Measurements from ENCODE around the gene ANKRD17.
A peak's percentile ranks its signal among the peaks of the same experiment; 100 is the strongest.

ANKRD17 gene

DNA sequence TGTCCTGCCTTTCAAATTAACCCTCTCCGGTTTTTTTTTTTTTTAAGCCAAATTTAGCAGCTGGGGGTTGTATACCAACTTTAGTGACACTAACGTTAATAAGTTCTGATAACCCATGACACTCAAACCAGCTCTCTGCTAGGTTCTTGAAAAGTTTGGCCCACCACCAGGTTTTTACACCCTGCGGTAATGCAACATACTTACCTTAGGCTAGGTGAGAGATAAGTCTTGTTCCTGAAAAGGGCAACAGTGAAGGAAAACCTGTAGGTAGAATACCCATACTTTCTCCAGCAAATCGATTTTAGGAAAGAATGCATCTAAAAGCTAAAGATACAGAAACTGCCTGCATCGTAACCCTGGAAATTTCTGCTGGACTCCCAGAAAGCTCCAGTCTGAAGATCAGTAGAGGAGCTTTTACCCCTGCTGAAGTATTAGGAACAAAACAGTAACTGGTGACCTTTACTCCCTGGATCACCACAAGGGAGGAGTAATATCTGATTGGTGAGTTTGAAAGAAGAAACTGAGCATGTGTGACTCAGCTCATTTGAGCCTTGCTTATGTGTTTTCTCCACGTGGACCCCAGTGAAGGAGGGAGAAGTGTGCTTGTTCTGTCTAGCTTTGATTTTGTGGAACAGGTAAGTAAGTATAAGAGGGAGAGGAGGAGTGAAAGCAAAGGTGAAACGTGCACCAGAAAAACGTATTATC is 154.6 kb downstream of the ANKRD17 start:
- no peak for DNase-seq

DNA sequence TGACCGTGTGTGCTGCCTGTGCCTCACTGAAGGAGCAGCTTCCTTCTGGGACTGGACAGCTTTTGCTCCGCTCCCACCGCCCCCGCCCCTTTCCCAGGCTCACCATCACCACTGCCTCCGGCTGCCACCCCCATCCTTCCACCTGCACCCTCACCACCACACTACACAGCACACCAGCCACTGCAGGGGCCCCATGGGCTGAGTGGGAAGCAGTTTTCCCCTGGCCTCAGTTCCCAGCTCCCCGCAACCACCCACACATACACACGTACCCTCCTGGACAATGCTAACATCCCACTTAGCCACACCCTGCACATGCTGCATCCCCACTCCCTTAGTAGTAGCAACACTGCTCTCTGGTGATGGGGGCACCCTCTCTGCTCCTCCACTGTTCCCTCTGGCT is 159.5 kb downstream of the ANKRD17 start:
- DNase-seq: no peak

DNA sequence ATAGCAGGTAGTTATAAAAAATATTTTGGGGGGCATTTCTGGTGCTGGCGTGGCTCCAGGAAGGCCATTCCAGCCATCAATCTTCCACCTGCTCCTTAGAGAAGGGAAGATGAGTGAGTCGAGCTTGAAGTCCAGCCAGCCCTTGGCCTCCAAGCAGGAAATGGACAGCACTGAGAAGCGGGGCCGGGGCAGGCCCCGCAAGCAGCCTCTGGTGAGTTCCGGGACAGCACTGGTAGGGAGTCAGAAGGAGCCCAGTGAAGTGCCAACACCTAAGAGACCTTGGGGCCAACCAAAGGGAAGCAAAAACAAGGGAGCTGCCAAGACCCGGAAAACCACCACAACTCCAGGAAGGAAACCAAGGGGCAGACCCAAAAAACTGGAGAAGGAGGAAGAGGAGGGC is 159.9 kb downstream of the ANKRD17 start:
- DNase-seq: no peak

DNA sequence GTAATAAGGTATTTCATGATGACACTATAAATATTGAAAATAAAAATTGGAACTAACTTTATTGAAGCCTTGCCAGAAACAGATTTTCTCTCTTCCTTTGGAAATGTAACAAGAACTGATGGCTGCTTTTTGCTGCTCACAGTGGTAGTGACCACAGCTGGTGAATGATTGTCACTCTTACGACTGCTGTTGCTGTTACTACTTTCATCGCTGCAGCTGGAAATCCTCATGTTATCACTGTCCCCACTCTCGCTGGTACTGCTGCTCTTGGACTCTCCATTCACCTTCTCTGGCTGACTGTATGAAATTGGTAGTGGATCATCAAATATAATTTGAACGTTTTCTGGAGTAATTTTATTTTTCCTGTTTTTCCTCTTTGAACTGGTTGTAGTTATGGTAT is 160.6 kb downstream of the ANKRD17 start:
- no peak for DNase-seq

DNA sequence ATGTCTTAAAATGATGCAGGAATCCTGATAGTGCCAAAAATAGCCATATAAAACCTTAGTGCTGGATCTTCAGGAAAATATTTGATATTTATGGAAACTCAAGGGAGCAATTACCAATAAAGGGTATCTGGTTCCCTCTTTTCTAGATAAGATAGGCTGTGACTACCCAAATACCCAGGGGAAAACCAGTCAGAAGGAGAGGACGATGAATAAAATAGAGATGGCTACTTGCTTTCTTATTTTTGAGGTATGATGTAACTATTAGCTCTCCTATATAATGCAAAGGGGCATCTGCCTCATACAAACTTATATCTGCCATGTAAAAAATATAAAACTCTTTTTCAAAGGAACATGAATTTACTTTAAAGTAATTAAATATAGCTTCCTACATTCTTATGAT is 165.7 kb downstream of the ANKRD17 start:
- DNase-seq: no peak

DNA sequence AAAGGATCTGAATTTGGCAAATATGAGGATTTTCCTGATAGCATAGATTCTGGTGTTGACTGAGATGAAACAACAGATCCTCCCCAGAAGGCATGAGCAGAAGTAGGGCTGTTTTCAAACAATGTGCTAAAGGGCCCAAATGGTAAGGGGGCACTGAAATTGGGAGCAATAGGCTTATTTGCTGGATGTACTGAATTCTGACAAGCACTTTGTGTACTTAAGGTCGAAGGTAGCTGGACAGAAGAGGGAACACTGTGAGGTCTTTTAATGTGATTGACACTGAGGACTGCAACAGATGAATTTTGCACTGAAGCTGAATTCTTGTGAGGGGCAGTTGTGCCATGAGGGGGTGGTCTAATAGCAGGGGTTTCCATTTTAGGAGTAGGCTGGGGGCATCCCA is 167.9 kb downstream of the ANKRD17 start:
- DNase-seq: no peak

DNA sequence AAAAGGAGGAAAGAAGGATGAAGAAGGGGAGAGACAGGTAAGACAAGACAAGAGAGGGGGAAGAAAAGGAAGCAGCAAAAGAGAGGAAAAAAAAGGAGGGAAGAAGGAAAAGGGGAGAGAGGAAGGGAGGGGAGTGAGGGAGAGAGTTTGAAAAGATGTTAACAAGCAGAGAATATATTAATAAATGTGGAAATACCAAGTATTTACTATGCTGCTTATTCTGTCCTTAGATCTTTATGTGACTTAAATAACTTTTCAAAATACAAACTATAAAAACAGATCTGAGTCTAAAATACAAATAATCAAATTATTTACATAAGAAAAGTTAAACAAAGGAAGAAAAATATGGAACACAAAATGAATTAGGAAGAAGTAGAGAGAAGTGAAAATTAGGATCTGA is 170.7 kb downstream of the ANKRD17 start:
- no peak for DNase-seq

DNA sequence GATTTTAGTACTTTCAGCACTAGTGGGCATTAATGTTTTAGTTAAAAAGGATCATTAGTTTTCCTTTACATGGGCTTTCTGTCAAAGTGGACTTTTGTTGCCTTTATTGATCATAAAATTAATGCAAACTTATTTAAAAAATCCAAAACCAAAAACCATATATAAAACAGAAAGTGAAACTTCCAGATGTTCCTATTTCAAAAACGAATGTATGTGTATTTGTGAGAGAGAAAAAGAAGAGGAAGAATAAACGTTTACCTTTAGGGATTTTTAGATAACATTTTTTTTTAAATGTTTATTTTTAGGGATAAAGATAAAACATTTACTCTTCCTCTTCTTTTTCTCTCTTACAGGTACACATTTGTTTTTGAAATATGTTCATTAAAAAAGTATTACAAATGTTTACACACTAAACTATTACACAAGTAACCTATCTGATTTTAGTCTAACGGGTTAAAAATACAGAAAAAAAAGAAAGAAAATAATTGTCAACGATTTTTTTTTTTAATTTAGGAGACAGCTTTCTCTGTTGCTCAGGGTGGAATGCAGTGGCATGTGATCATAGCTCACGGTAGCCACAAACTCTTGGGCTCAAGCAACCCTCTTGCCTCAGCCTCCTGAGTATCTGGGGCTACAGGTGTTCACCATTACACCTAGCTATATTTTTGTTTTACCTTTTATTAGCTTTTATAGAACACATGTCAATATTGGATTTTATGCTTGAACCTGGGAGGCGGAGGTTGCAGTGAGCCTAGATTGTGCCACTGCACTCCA is 172.3 kb downstream of the ANKRD17 start:
- no peak for DNase-seq

DNA sequence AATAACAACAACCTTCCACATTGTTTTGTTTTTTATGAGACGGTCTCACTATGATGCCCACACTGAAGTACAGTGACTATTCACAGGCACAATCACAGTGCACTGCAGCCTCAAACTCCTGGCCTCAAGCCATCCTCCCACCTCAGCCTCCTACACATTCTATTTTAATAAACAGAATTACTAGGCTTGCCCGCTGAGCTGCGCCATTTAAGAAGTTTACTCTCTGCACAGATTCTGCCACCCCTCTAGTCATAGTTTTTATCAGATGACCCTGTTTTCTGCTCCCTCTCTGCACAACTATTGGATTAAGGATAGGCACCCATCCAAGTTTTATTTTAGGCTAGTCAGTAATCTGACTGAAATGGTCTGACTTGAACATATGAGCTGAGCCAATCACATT is 177.8 kb downstream of the ANKRD17 start:
- DNase-seq: no peak

DNA sequence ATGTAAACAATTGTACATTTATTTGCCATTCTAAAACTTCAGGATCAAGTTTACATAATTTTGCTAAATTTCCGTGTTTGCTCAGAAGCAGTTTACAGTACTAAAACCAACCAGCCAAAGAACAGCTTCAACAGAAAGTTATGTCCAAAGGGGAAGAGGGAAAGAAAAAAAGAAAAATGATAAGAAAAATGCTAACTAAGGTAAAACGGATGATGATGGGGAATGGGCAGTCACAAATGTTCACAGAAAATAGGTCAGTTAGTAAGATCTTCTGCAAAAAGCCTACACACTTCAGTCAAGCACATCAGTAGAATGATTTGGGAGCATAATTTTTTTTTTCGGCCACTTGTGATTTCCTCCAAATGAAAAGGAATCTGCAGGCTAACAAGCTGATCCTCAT is 182.8 kb downstream of the ANKRD17 start:
- DNase-seq: no peak

DNA sequence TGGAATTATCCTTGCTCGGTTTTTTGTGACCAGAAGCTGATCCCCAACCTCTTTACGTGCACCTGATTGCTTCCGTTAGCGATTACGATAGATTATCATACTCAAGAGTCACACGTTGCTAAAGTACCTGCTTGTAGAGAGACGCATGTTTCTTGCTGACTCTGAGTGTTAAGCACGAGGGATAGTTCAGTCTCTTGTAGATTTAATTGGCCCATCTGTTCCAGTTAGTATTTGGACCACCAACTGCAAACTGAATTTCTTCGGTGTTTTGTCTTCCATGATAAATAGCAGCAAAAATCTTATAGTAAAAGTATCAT is 188.6 kb downstream of the ANKRD17 start:
- no peak for DNase-seq

DNA sequence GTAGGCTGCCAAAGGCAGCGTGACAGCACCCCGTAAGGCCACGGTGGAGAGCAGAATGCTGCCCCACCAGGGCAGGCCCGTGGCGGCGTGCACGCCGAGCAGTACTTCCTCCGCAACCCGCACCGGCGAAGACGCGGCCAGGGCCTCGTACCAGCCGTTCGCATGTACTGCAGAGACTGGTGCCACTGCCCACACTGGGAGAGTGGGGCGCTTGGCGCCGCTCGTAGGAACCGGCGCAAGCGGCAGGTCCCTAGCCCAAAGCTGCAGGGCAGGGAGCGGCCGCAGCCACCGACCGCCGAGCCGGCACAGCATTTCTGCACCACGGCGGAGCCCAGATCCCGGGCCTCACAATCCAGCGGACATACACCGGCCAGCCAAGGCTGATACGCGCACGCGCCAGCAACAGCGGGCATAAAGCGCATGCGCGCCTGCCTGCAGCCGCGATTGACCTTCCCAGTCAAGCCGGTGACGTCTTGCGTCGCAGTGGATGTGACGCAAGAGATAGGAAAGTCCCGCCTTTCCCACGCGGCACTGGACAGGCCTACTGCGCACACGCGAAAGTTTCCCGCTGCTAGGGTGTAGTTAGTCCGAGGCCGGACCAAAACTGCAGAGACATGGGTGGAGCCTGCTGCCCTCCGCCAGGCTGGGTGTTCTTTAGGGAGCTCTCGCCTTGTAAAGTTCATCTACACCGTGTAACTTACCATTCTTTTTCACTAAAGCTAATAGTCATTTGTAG is 189.1 kb downstream of the ANKRD17 start, which contains the start of gene COX18:
Gene COX18, minus strand, starts transcription at position 379 of the 736 bp plus-strand sequence. Its CDS starts 67 bp downstream, at position 312.
- DNase-seq: peak; percentile 96

DNA sequence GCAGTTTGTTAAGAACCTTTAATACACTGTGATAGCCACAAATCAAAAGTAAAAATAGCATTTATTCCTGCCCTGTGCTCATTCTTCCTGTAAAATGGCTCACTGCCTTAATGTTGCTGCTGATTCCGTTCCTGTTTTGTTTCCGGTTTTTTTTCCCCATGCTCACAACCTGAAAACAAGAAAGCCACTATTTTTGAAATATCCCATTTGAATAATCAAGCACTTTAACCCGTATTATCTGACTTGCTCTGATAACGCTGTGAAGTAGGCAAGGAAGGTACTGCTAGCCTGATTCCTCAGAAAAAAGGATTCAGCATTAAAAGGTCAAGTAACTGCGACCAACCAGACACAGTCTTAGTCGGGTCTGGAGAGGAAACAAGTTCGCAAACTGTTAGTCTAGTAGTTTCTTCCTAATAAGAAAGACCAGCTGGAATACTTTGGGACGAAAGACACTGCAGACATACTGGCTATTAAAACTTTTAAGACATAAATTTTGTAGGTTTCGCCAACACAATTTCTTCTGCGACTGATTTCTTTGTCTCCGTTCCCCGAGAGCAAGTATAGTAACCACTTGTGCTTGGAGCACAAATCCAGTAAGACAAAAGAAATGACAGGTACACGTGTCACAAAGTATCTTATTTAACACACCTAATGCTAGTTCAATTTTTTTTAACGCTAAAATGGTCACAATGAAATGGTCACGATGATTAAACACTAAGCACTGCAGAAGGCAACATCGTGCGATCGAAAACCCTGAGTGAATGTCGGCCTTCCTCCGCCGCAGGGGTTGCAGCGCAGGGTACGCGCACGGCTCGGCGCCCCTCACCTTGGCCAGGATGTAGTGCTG is 189.9 kb downstream of the ANKRD17 start:
- DNase-seq: no peak

DNA sequence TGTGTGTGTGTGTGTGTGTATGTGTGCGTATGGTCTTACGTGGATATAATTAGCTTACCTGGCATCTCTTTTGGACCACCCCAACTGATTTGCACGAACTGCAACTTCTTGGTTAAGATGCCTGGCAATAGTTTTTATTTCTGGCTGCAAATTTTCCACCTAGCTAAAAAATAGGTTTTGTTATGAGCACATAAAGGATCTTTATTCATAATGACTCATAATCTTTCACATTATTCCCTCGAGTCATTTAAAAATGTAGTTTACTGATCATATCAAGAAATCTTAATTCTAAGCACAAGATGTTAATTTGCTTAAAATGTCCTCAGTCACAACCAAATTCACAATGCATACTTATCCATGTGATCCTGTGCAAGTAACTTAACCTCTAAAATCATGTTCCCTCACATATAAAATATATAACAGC is 190.6 kb downstream of the ANKRD17 start:
- DNase-seq: no peak

DNA sequence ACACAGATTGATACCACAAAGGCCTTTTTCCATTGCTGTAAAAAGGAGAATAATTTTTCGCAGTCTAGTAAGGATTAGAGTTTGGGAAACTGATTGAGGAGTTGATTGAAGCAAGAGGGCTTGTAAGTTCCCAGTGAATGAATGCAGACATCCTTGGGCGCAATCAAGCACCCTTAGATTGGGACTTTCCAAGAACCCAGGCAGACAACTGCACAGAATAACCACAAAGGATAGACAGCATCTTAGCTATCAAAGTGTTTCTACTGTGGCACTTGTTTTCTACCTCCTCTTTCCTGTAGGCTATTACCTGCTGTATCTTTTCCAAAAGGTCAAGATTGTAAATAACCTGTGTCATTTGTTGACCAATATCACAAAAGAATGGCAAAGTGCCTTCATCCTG is 191.7 kb downstream of the ANKRD17 start:
- no peak for DNase-seq

DNA sequence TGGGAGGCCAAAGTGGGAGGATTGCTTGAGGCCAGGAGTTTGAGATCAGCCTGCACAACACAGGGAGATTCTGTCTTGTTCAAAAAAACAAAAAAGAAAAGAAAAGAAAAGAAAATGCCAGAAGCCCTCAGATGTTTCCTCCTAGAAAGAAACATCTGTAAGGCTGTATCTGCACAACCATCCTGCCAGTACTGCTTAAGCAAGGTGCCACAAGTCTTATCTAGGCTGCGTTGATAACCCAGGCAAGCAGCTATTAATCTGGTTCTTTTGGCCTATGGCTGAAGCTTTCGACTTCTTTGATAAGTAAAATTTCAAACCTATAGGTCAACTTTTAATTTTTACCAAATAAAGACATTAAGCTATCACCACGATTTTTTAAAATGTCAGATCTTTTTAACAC is 192.2 kb downstream of the ANKRD17 start:
- no peak for DNase-seq

DNA sequence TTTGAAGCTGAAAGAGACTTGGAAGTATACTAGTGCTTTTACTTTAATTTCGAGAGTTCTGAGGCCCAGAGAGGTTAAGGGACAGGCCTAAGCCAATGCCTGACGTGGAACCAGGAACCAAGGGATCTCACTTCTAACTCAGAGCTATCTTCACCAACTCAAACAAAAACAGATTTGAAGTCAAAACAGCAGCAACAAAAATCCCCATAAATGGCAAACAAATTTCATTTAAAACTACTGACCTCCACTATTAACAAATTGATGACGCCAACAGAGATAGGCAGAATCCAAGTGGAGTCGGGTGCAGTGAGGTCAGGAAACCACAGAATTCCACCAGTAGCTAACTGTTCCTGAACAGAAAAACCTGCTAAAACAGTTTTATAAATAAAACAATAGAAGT is 194.1 kb downstream of the ANKRD17 start:
- DNase-seq: no peak

DNA sequence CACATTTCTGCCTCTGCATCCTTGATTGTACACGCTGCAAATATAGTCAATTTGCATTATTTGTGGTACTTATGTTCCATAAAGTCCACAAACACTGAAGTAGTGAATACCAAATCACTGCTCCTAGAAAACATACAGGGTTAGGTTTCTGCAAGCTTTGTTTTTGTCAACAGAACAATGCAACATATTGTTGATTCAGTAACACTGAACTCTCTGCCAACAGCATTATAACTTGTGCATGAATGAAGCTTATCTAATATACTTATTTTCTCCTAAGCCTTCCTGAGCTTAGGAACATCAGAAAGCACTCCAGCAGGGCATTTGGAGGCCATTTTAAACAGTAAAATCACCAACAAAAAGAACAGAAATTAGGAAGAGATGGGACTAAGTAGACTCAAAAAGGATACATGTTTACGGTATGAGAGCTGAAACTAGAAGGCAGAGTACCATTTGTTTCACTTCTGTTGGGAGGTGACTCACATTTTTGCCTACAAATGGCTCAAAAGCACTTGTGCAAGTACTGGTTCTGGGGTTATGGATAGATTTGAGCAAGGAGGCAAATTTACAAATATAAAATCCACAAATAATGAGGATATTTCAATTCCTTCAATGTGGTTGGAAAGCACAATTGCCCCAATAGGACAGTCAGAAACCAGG is 203.2 kb downstream of the ANKRD17 start:
- DNase-seq: no peak

DNA sequence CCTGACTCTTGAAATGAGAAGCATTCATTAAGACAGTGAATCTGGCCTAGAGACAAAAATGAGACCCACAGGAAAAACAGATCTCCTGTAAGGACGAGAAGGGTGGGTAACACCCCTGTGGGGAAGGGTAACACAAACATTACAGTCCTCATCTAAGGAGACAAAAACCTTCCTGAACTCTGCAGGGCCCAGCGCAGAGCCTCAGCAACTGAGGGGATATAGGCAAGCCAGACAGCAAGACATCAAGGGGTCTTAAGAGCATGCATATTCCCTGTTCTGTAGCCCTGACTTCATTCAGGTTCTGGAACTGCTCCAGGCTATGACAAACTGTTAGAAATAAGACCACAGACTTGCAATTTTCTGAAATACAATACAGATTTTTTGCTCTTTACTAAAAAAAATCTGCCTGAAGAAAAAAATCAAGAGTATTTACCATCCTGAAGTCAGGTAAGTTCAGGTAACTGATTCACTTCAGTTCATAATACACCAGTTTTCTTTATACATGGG is 204.6 kb downstream of the ANKRD17 start:
- no peak for DNase-seq

DNA sequence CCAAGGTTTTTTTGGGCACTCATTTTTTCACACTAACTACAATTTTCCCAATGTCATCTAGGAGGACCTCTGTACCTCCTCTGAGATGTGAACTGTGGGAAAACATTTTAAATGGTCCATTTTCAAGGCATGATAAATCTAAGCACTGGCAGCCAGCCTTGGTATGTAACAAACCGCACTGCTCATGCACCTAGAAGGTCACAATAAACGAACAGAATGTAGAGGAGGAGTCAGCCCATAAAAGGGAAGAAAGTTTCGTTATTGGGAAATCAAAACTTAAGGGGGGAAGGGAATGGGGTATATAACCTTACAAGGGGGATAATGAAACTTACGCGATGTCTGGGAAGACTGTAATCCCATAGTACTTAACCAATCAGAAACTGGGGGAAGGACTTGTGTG is 205.5 kb downstream of the ANKRD17 start:
- no peak for DNase-seq

DNA sequence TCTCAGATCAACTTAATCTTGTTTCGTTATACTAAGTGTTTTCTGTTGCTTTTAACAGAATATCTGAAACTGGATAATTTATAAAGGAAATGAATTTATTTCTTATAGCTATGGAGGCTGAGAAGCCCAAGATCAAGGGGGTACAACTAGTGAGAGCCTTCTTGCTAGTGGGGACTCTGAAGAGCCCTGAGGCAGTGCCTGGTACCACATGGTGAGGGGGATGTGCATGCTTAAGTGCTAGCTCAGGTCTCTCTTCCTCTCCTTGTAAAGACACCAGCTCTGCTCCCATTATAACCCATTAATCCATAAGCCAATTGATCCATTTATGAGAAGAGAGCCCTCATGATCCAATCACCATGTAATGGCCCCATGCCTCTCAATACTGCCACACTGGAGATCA is 207.0 kb downstream of the ANKRD17 start:
- no peak for DNase-seq

DNA sequence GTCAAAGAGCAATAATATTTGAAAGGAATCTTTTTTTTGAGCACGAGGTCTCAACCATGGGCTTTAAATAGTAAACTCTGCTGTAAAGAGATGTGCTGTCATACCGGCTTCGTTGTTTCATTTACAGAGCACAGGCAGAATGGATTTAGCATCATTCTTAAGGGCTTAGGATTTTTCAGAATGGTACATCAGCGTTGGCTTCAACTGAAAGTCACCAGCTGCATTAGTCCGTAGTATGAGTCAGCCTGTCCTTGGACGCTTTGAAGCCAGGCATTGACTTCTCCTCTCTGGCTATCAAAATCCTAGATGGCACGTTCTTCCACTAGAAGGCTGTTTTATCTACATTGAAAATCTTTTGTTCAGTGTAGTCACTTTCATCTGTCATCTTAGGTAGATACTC is 212.7 kb downstream of the ANKRD17 start:
- no peak for DNase-seq
